K562 (cell line): Measurements from ENCODE around the gene SPAG16. TPM values are rescaled to one million over a fixed set of nuclear protein-coding genes. Genes with fewer than 3 reads are reported as not detected.

Experiments used
- ATAC-seq: fragments of 200-7000 bp; cut with Tn5 transposase; 3 replicates; pipeline ENCODE4 v1.9.1; 2020; ENCODE audit warnings: moderate library complexity
- BruUV-seq: library from RNA; stranded (reverse); fragments of 400-500 nt; replicated peaks from 2 replicates; lab custom pipeline; 2021; lab: Mats Ljungman, UMichigan
- CTCF ChIA-PET: fragments of 300-600 bp; formaldehyde crosslinking; extraction: SDS; loops from one replicate; lab custom pipeline; 2021; ENCODE audit warnings: low intra/inter-chr PET ratio; lab: Yijun Ruan, JAX
- POLR2A ChIA-PET: fragments of 300-600, 350-650 bp; sonication (Branson Sonifier 250); formaldehyde crosslinking; extraction: SDS; loops from one replicate; lab custom pipeline; 2021; ENCODE audit warnings: antibody characterized with exemption, inconsistent platforms; lab: Yijun Ruan, JAX
- DNase-seq, 4 experiments: peaks; one replicate each; pipeline versions ENCODE4 v3.0.0 to v3.0.0-alpha.2; 2011 to 2018; ENCODE audit warnings: low spot score in 3 of 4, mixed read lengths in 3 of 4; ENCODE audit errors: extremely low read depth in 1 of 4
- FAIRE-seq: peaks from 2 replicates; lab custom pipeline; 2011; peaks lifted over from hg19 to GRCh38; lab: Jason Lieb, UNC
- H2AFZ ChIP-seq: 2 replicates; pipeline ENCODE4 v1.6.0; 2011; ENCODE audit warnings: low read depth, low read length, control low read depth, inconsistent platforms
- H3K27ac ChIP-seq: fragments of 200-600 bp; 3 replicates; pipeline ENCODE4 v1.8.0; 2011; ENCODE audit warnings: low read depth, mild to moderate bottlenecking, control low read depth, inconsistent platforms, low read length, moderate library complexity, mixed read lengths; ENCODE audit errors: extremely low read depth
- H3K27me3 ChIP-seq, 2 experiments: fragments of 300-600 bp in 1 of 2; 2 replicates in 1 of 2; 3 replicates in 1 of 2; pipeline versions ENCODE4 v1.6.0 to v1.8.0; 2011; ENCODE audit warnings: inconsistent platforms in 2 of 2, low read length in 2 of 2, mild to moderate bottlenecking in 1 of 2, mixed read lengths in 1 of 2, moderate library complexity in 1 of 2; ENCODE audit not compliant: control insufficient read depth in 2 of 2, insufficient read depth in 2 of 2
- H3K36me3 ChIP-seq: fragments of 300-600 bp; 3 replicates; pipeline ENCODE4 v1.8.0; 2011; ENCODE audit warnings: mild to moderate bottlenecking, low read length, inconsistent platforms; ENCODE audit not compliant: control insufficient read depth, insufficient read depth
- H3K4me1 ChIP-seq, 2 experiments: fragments of 200-600 bp in 1 of 2; replicated peaks in 1 of 2; 2 replicates in 1 of 2; 3 replicates in 1 of 2; pipeline versions ENCODE4 v1.5.1 to v1.8.0; 2011; ENCODE audit warnings: inconsistent platforms in 2 of 2, low read length in 2 of 2, mild to moderate bottlenecking in 1 of 2, mixed read lengths in 1 of 2, moderate library complexity in 1 of 2; ENCODE audit not compliant: control insufficient read depth in 2 of 2, insufficient read depth in 2 of 2
- H3K4me2 ChIP-seq: 2 replicates; pipeline ENCODE4 v1.6.1; 2011; ENCODE audit warnings: low read length, control low read depth, inconsistent platforms, mixed read lengths; ENCODE audit not compliant: insufficient read depth
- H3K4me3 ChIP-seq: fragments of 200-600 bp; sonication (generic), shearing (Covaris generic); 2 replicates; pipeline ENCODE4 v1.5.1; 2016; ENCODE audit warnings: control low read depth, inconsistent platforms
- H3K79me2 ChIP-seq: fragments of 200-600 bp; 3 replicates; pipeline ENCODE4 v1.8.0; 2011; ENCODE audit warnings: low read length, inconsistent platforms; ENCODE audit not compliant: control insufficient read depth, insufficient read depth
- H3K9ac ChIP-seq, 2 experiments: 2 replicates each; pipeline versions ENCODE4 v1.6.0 to v1.6.1; 2011; ENCODE audit warnings: low read depth in 2 of 2, low read length in 2 of 2, control low read depth in 1 of 2, inconsistent platforms in 1 of 2, mild to moderate bottlenecking in 1 of 2, mixed read lengths in 1 of 2; ENCODE audit not compliant: insufficient read depth in 1 of 2
- H3K9me1 ChIP-seq: one replicate; pipeline ENCODE4 v1.6.0; 2011; ENCODE audit warnings: inconsistent platforms, mild to moderate bottlenecking, low read length, moderate library complexity; ENCODE audit not compliant: control insufficient read depth, insufficient read depth
- H3K9me3 ChIP-seq: replicated peaks from 2 replicates; pipeline ENCODE4 v1.5.1; 2011; ENCODE audit warnings: low read depth, low read length, inconsistent platforms; ENCODE audit not compliant: control insufficient read depth, insufficient read depth
- H4K20me1 ChIP-seq: replicated peaks from 2 replicates; pipeline ENCODE4 v1.6.1; 2011; ENCODE audit warnings: low read length, inconsistent platforms, mixed read lengths; ENCODE audit not compliant: control insufficient read depth, insufficient read depth
- CBX8 ChIP-seq: fragments of 200-600 bp; sonication (generic); IDR thresholded peaks from 2 replicates; pipeline ENCODE4 v1.6.1; 2012; ENCODE audit warnings: borderline replicate concordance, mixed run types, low read depth, mild to moderate bottlenecking, moderate library complexity, mixed read lengths, low read length, control low read depth, inconsistent platforms; ENCODE audit not compliant: poor library complexity, severe bottlenecking; ENCODE audit errors: extremely low read depth
- ESRRA ChIP-seq: fragments of 450-650 bp; IDR thresholded peaks from 2 replicates; pipeline ENCODE4 v1.6.1; 2014; ENCODE audit warnings: low read depth, mild to moderate bottlenecking, moderate library complexity, borderline replicate concordance
- ESRRB ChIP-seq: fragments of 250-450 bp; sonication (Bioruptor Pico); IDR thresholded peaks from 2 replicates; pipeline ENCODE4 v1.5.0; 2020; ENCODE audit warnings: mild to moderate bottlenecking, moderate library complexity, borderline replicate concordance
- SMAD3 ChIP-seq: fragments of 450-650 bp; formaldehyde crosslinking; conservative IDR thresholded peaks from 2 replicates; pipeline ENCODE4 v1.4.0; 2020; ENCODE audit warnings: mild to moderate bottlenecking
- SNRNP70 ChIP-seq: fragments of 200-400 bp; formaldehyde crosslinking; optimal IDR thresholded peaks from 2 replicates; pipeline ENCODE3; 2017; ENCODE audit warnings: low read depth, low read length
- TEAD4 ChIP-seq, 2 experiments: sonication (generic) in 1 of 2; formaldehyde crosslinking in 1 of 2; IDR thresholded peaks; 2 replicates each; pipeline versions ENCODE4 v1.6.1 to v1.8.0; 2012 to 2022; ENCODE audit warnings: borderline replicate concordance in 1 of 2, inconsistent platforms in 1 of 2, low read length in 1 of 2, mild to moderate bottlenecking in 1 of 2, missing genetic modification reagents in 1 of 2
- XRCC4 ChIP-seq: IDR thresholded peaks from one replicate; pipeline ENCODE4 v1.6.1; 2011; ENCODE audit not compliant: insufficient read depth, insufficient read length; ENCODE audit errors: extremely low read depth
- ZBTB7A ChIP-seq: IDR thresholded peaks from 2 replicates; pipeline ENCODE4 v1.6.1; 2011; ENCODE audit warnings: low read depth, mild to moderate bottlenecking, low read length, moderate library complexity, borderline replicate concordance; ENCODE audit not compliant: control insufficient read depth
- ZNF175 ChIP-seq: fragments of 200-800 bp; sonication (Bioruptor generic); IDR thresholded peaks from 2 replicates; pipeline ENCODE4 v1.6.1; 2016; ENCODE audit warnings: low read depth, mild to moderate bottlenecking, missing genetic modification characterization, missing compliant biosample characterization
- ZNF561 ChIP-seq: fragments of 450-650 bp; formaldehyde crosslinking; conservative IDR thresholded peaks from 2 replicates; pipeline ENCODE4 v1.4.0; 2020; ENCODE audit warnings: mild to moderate bottlenecking, moderate library complexity
- ZNF75A ChIP-seq: fragments of 450-650 bp; formaldehyde crosslinking; IDR thresholded peaks from 2 replicates; pipeline ENCODE4 v1.4.0; 2020; ENCODE audit warnings: mild to moderate bottlenecking
- WGBS: fragments of 100-300 bp; shearing (Covaris generic); methylation state at CpG from one replicate; pipeline ENCODE4 v1.1.6; 2016; ENCODE audit warnings: low coverage, mixed read lengths; ENCODE audit not compliant: insufficient coverage; ENCODE audit errors: missing lambda C conversion rate; 5-methylcytosine and 5-hydroxymethylcytosine counted together
- in situ Hi-C: fragments of 300-500 bp; cut with MboI; formaldehyde crosslinking; loops from 4 replicates; pipeline ENCODE4 v1.15.0; 2018; ENCODE audit warnings: inconsistent platforms, mixed read lengths
- intact Hi-C: fragments of 100-400 bp; cut with micrococcal nuclease; formaldehyde crosslinking; loops from 2 replicates; pipeline ENCODE4 v1.14.2; 2022
- polyA plus RNA-seq, 8 experiments: library from polyadenylated mRNA; depleted of rRNA in 4 of 8; stranded (reverse) in 5 of 8; unstranded in 3 of 8; fragments of >200 nt; fragmentation: Nextera tagmentation in 2 of 8; fragmentation: Illumina TruSeq in 1 of 8; extraction: Ambion mirVana in 2 of 8; extraction: Trizol in 1 of 8; gene quantifications; 2 replicates each; pipeline versions ENCODE4 v1.2.1 to v1.2.3, GENCODE V29; 2011 to 2014; ENCODE audit warnings: inconsistent platforms in 1 of 8, missing spikeins in 1 of 8
- total RNA-seq, 7 experiments: library from RNA; depleted of rRNA in 6 of 7; stranded (reverse); fragments of >200 nt in 6 of 7; fragmentation: Illumina TruSeq in 2 of 7; extraction: Trizol in 2 of 7; gene quantifications; 2 replicates each; pipeline versions ENCODE4 v1.2.1 to v1.2.3, GENCODE V29; 2011 to 2021; ENCODE audit warnings: low replicate concordance in 1 of 7

SPAG16 gene
- total and polyA plus RNA-seq, 9 of the 15 experiments (the other 6 are each of a cell fraction or from before 2014, with no cell fraction given), result 0.98 to 5.9 (median 3.5) TPM

- TF ChIP-seq ESRRB (no peak), SNRNP70 (no peak), SMAD3 (CRISPR knock-in tag) (no peak)
These were observed 584.3 kb downstream of the SPAG16 start (continued) for GRCh38 chr2:213868526-213868925.

GRCh38 chr2:213885485-213885884, 601.2 kb downstream of the SPAG16 start:
- in situ Hi-C loops, result no loop called here
- no peaks in the 10 kb centered on the region for H3K9me3 ChIP-seq
- intact Hi-C loops, result no loop called here
- H3K9me1 ChIP-seq, result no peaks in the 10 kb centered on the region
- ChIA-PET POLR2A (no interaction called here), CTCF (no interaction called here)
- H4K20me1 ChIP-seq, result no peaks in the 10 kb centered on the region
- FAIRE-seq (no peak), DNase-seq (no peak), ATAC-seq (no peak)
- TF ChIP-seq ZNF175 (CRISPR knock-in tag), result no peak
- no peak for TF ChIP-seq ZNF75A (CRISPR knock-in tag)
- TF ChIP-seq CBX8, result no peak
- no peak for TF ChIP-seq XRCC4
- no peak for TF ChIP-seq TEAD4 (IDR thresholded peaks at IDR 0.05; ENCODE audit: low read length)
- no peak for TF ChIP-seq TEAD4 (CRISPR knock-in tag; IDR thresholded peaks at IDR 0.05; ENCODE audit: borderline replicate concordance)
- no peak for TF ChIP-seq ZNF561 (CRISPR knock-in tag)
- TF ChIP-seq ZBTB7A, result no peak
- no peak for TF ChIP-seq ESRRA
- H3K4me3 ChIP-seq, result no peak overlapping the region
- no peak overlapping the region for H2AFZ ChIP-seq
- no peak overlapping the region for H3K9ac ChIP-seq
- H3K36me3 ChIP-seq, result no peaks in the 10 kb centered on the region
- BruUV-seq, result no TSS peak
- H3K4me2 ChIP-seq, result no peak overlapping the region
- H3K27me3 ChIP-seq, result no peaks in the 10 kb centered on the region
- H3K4me1 ChIP-seq, result no peaks in the 10 kb centered on the region
- WGBS, result 0% methylated on average over 3 of the region's 3 CpGs
- no peaks in the 10 kb centered on the region for H3K79me2 ChIP-seq
- H3K27ac ChIP-seq, result no peak overlapping the region
